ENCODE data around the gene PCCB.

The PCCB gene

DNA sequence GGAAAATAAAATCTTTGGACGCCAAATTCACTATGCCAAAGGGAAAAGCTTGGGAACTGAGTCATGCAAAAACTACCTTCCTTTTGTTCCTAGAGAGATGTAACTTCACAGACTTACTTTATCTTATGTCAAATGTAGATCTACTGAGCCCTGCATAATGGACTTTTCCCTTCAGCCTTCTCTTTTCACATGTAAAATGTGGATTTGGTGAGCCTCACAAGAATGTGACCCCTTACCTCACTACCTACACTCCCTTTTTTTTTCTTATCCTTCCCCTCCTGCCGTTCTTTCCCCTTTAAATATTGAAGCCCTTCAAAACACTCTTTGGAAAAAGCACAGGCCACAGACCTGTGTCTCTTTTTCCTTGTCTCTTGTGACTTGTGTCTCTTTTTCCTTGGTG lies 14.0 kb upstream of the PCCB start:
- no peak overlapping the region for H3K27ac ChIP-seq (ENCODE audit: extremely low read depth, low read depth, low read length)
- TF ChIP-seq, protein P1, sequence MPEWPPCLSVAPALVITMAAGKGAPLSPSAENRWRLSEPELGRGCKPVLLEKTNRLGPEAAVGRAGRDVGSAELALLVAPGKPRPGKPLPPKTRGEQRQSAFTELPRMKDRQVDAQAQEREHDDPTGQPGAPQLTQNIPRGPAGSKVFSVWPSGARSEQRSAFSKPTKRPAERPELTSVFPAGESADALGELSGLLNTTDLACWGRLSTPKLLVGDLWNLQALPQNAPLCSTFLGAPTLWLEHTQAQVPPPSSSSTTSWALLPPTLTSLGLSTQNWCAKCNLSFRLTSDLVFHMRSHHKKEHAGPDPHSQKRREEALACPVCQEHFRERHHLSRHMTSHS (tag by site-specific recombination; IDR thresholded peaks at IDR 0.05) = no peak
- TF ChIP-seq, protein P2, sequence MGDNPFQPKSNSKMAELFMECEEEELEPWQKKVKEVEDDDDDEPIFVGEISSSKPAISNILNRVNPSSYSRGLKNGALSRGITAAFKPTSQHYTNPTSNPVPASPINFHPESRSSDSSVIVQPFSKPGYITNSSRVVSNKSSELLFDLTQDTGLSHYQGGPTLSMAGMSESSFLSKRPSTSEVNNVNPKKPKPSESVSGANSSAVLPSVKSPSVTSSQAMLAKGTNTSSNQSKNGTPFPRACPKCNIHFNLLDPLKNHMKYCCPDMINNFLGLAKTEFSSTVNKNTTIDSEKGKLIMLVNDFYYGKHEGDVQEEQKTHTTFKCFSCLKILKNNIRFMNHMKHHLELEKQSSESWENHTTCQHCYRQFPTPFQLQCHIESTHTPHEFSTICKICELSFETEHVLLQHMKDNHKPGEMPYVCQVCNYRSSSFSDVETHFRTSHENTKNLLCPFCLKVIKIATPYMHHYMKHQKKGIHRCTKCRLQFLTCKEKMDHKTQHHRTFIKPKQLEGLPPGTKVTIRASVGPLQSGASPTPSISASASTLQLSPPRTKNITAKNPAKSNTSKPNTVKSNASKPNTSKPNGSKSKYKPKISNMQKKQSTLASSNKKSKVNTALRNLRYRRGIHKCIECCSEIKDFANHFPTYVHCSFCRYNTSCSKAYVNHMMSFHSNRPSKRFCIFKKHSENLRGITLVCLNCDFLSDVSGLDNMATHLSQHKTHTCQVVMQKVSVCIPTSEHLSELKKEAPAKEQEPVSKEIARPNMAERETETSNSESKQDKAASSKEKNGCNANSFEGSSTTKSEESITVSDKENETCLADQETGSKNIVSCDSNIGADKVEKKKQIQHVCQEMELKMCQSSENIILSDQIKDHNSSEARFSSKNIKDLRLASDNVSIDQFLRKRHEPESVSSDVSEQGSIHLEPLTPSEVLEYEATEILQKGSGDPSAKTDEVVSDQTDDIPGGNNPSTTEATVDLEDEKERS (tag by site-specific recombination; IDR thresholded peaks at IDR 0.05) = no peak
- TF ChIP-seq ZNF585B (tag by site-specific recombination; IDR thresholded peaks at IDR 0.05) (no peak), ZNF76 (tag by site-specific recombination; IDR thresholded peaks at IDR 0.05; ENCODE audit: borderline replicate concordance, low read depth) (no peak), MEIS1 (CRISPR knock-in tag; IDR thresholded peaks at IDR 0.05; ENCODE audit: borderline replicate concordance) (no peak), ZNF23 (tag by site-specific recombination; IDR thresholded peaks at IDR 0.05; ENCODE audit: borderline replicate concordance) (no peak), ZNF560 (tag by site-specific recombination; IDR thresholded peaks at IDR 0.05; ENCODE audit: borderline replicate concordance) (no peak), IKZF3 (tag by site-specific recombination; IDR thresholded peaks at IDR 0.05) (no peak), ZNF133 (tag by site-specific recombination; IDR thresholded peaks at IDR 0.05) (no peak), ZNF768 (tag by site-specific recombination; IDR thresholded peaks at IDR 0.05) (no peak), GLIS1 (tag by site-specific recombination; IDR thresholded peaks at IDR 0.05) (no peak), SCRT2 (tag by site-specific recombination; IDR thresholded peaks at IDR 0.05) (no peak), BCL11B (tag by site-specific recombination; IDR thresholded peaks at IDR 0.05; ENCODE audit: low read depth) (no peak)
- TF ChIP-seq, protein P3, sequence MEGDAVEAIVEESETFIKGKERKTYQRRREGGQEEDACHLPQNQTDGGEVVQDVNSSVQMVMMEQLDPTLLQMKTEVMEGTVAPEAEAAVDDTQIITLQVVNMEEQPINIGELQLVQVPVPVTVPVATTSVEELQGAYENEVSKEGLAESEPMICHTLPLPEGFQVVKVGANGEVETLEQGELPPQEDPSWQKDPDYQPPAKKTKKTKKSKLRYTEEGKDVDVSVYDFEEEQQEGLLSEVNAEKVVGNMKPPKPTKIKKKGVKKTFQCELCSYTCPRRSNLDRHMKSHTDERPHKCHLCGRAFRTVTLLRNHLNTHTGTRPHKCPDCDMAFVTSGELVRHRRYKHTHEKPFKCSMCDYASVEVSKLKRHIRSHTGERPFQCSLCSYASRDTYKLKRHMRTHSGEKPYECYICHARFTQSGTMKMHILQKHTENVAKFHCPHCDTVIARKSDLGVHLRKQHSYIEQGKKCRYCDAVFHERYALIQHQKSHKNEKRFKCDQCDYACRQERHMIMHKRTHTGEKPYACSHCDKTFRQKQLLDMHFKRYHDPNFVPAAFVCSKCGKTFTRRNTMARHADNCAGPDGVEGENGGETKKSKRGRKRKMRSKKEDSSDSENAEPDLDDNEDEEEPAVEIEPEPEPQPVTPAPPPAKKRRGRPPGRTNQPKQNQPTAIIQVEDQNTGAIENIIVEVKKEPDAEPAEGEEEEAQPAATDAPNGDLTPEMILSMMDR (tag by site-specific recombination; IDR thresholded peaks at IDR 0.05) = no peak
- no peaks in the 10 kb centered on the region for H3K9me3 ChIP-seq (ENCODE audit: control insufficient read depth, insufficient read depth, low read depth, low read length)
- H3K4me3 ChIP-seq (ENCODE audit: low read depth, low read length) = no peak overlapping the region
- H3K4me1 ChIP-seq (ENCODE audit: control insufficient read depth, insufficient read depth, low read length) = no peaks in the 10 kb centered on the region
- no peaks in the 10 kb centered on the region for H3K36me3 ChIP-seq (ENCODE audit: control insufficient read depth in 2 of 2, insufficient read depth in 1 of 2, low read length in 2 of 2)
- ChIA-PET CTCF (no interaction called here), POLR2A (no interaction called here)

DNA sequence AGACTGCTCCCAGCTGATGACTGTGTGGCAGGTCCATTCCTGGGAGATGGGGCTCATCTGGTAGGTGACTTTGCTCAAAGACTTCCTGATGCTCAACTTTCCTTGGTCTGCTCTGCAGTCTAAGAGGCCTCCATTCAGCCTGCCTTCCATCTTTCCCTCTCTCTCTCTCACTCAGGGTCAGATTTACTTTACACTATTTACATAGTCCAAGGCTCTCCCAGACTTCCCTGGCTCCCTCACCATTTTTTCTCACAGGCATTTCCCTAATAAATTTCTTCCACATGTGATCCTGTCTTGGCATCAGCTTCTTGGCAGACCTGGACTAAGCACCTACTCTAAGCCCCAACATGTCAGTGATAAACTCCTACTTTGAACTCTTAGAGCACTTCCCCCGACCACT lies 13.0 kb upstream of the PCCB start:
- Histone ChIP-seq H3K36me3 (ENCODE audit: control insufficient read depth in 2 of 2, insufficient read depth in 1 of 2, low read length in 2 of 2) (no peaks in the 10 kb centered on the region), H3K27ac (ENCODE audit: extremely low read depth, low read depth, low read length) (no peak overlapping the region), H3K4me1 (ENCODE audit: control insufficient read depth, insufficient read depth, low read length) (no peaks in the 10 kb centered on the region), H3K9me3 (ENCODE audit: control insufficient read depth, insufficient read depth, low read depth, low read length) (no peaks in the 10 kb centered on the region), H3K4me3 (ENCODE audit: low read depth, low read length) (no peak overlapping the region)
- CTCF ChIA-PET = no interaction called here
- POLR2A ChIA-PET = no interaction called here
- no peak for TF ChIP-seq ZNF274 (IDR thresholded peaks at IDR 0.05; ENCODE audit: low read length)
- no peak for TF ChIP-seq ZNF274 (tag by site-specific recombination; IDR thresholded peaks at IDR 0.05; ENCODE audit: borderline replicate concordance)
- no peak for TF ChIP-seq ZNF629 (tag by site-specific recombination; IDR thresholded peaks at IDR 0.05)
- TF ChIP-seq, protein P4, sequence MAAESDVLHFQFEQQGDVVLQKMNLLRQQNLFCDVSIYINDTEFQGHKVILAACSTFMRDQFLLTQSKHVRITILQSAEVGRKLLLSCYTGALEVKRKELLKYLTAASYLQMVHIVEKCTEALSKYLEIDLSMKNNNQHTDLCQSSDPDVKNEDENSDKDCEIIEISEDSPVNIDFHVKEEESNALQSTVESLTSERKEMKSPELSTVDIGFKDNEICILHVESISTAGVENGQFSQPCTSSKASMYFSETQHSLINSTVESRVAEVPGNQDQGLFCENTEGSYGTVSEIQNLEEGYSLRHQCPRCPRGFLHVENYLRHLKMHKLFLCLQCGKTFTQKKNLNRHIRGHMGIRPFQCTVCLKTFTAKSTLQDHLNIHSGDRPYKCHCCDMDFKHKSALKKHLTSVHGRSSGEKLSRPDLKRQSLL (tag by site-specific recombination; IDR thresholded peaks at IDR 0.05) = no peak
- no peak for TF ChIP-seq OVOL3 (tag by site-specific recombination; IDR thresholded peaks at IDR 0.05)
- TF ChIP-seq ZNF366 (tag by site-specific recombination; conservative IDR thresholded peaks at IDR 0.05) = no peak
- no peak for TF ChIP-seq ZNF510 (tag by site-specific recombination; IDR thresholded peaks at IDR 0.05; ENCODE audit: insufficient replicate concordance)
- TF ChIP-seq, protein P5, sequence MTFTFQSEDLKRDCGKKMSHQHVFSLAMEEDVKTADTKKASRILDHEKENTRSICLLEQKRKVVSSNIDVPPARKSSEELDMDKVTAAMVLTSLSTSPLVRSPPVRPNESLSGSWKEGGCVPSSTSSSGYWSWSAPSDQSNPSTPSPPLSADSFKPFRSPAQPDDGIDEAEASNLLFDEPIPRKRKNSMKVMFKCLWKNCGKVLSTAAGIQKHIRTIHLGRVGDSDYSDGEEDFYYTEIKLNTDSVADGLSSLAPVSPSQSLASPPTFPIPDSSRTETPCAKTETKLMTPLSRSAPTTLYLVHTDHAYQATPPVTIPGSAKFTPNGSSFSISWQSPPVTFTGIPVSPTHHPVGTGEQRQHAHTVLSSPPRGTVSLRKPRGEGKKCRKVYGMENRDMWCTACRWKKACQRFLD (tag by site-specific recombination; IDR thresholded peaks at IDR 0.05) = no peak
- TF ChIP-seq YY1 (tag by site-specific recombination; IDR thresholded peaks at IDR 0.05) = no peak
- TF ChIP-seq, protein P6, sequence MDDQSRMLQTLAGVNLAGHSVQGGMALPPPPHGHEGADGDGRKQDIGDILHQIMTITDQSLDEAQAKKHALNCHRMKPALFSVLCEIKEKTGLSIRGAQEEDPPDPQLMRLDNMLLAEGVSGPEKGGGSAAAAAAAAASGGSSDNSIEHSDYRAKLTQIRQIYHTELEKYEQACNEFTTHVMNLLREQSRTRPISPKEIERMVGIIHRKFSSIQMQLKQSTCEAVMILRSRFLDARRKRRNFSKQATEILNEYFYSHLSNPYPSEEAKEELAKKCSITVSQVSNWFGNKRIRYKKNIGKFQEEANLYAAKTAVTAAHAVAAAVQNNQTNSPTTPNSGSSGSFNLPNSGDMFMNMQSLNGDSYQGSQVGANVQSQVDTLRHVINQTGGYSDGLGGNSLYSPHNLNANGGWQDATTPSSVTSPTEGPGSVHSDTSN (CRISPR knock-in tag; IDR thresholded peaks at IDR 0.05) = no peak
- no peak for TF ChIP-seq ZNF776 (tag by site-specific recombination; IDR thresholded peaks at IDR 0.05; ENCODE audit: borderline replicate concordance)

Measured in HEK293 (cell line).